Breast epithelium (tissue), 3 donors: ENCODE results near the gene ERGIC1. TPM values are rescaled to one million over a fixed set of nuclear protein-coding genes. Genes with fewer than 3 reads are reported as not detected.

Experiments
- total RNA-seq, 3 donors: library from RNA; depleted of rRNA; stranded (reverse); fragments of >200 nt; gene quantifications; one replicate each; pipeline ENCODE4 v1.1.0, GENCODE V29; 2016

ERGIC1 gene
- total RNA-seq, 3 donors from 2014 or later = 86.6 to 139 (median 95.2) TPM

Other genes starting within 250 kb of the ERGIC1 start
- 10 to 100 TPM in 1 of 3 donors, 1 to 10 TPM in 2; 6.3 to 17.0 (median 9.9) TPM for gene NEURL1B, start 193.0 kb upstream of the ERGIC1 start, total RNA-seq
- 1,000 to 10,000 TPM in 2 of 3 donors, 100 to 1,000 TPM in 1; 752 to 1,562 (median 1,015) TPM for gene DUSP1, start 63.1 kb upstream of the ERGIC1 start, total RNA-seq
- 10 to 100 TPM; 21.4 to 34.1 (median 22.0) TPM for gene RPL26L1, start 125.2 kb downstream of the ERGIC1 start, total RNA-seq
- gene ATP6V0E1, start 149.5 kb downstream of the ERGIC1 start, total RNA-seq = 100 to 1,000 TPM; 173 to 219 (median 185) TPM
- gene CREBRF, start 222.1 kb downstream of the ERGIC1 start, total RNA-seq = 10 to 100 TPM; 51.1 to 77.1 (median 63.8) TPM